ENCODE measurements around the gene CNTN4. TPM values are rescaled to one million over a fixed set of nuclear protein-coding genes. Genes with fewer than 3 reads are reported as not detected.

Gene CNTN4
- total and polyA plus RNA-seq, 2 experiments from 2014 or later: 5.6 to 7.9 TPM

GRCh38 chr3:2879023-2879422 lies 780.4 kb downstream of the CNTN4 start:
- Histone ChIP-seq H3K27ac (no peak overlapping the region), H3K4me1 (ENCODE audit: low read depth) (no peaks in the 10 kb centered on the region), H3K27me3 (no peaks in the 10 kb centered on the region), H3K9me3 (ENCODE audit: low read depth) (no peaks in the 10 kb centered on the region), H3K4me3 (no peak overlapping the region), H3K36me3 (no peaks in the 10 kb centered on the region)
- no peak for TF ChIP-seq CTCF (IDR thresholded peaks at IDR 0.05; ENCODE audit: low read depth, low read length)
- no peak for DNase-seq (ENCODE audit: low read depth in 1 of 2, low spot score in 1 of 2)

GRCh38 chr3:2879587-2879986 lies 780.9 kb downstream of the CNTN4 start:
- Histone ChIP-seq H3K4me3 (no peak overlapping the region), H3K27me3 (no peaks in the 10 kb centered on the region), H3K4me1 (ENCODE audit: low read depth) (no peaks in the 10 kb centered on the region), H3K27ac (no peak overlapping the region), H3K36me3 (no peaks in the 10 kb centered on the region), H3K9me3 (ENCODE audit: low read depth) (no peaks in the 10 kb centered on the region)
- no peak for DNase-seq (ENCODE audit: low read depth in 1 of 2, low spot score in 1 of 2)
- no peak for TF ChIP-seq CTCF (IDR thresholded peaks at IDR 0.05; ENCODE audit: low read depth, low read length)

- Histone ChIP-seq H3K27me3 (no peaks in the 10 kb centered on the region), H3K36me3 (no peaks in the 10 kb centered on the region), H3K27ac (no peak overlapping the region), H3K4me1 (ENCODE audit: low read depth) (no peaks in the 10 kb centered on the region), H3K4me3 (no peak overlapping the region), H3K9me3 (ENCODE audit: low read depth) (no peaks in the 10 kb centered on the region)
- DNase-seq (ENCODE audit: low read depth in 1 of 2, low spot score in 1 of 2): no peak
- TF ChIP-seq CTCF (IDR thresholded peaks at IDR 0.05; ENCODE audit: low read depth, low read length): no peak
Measured at GRCh38 chr3:2880218-2880756, 781.6 kb downstream of the CNTN4 start.

GRCh38 chr3:2883283-2883682 lies 784.6 kb downstream of the CNTN4 start:
- no peak for DNase-seq (ENCODE audit: low read depth in 1 of 2, low spot score in 1 of 2)
- H3K27ac ChIP-seq: no peak overlapping the region
- no peaks in the 10 kb centered on the region for H3K27me3 ChIP-seq
- TF ChIP-seq CTCF (IDR thresholded peaks at IDR 0.05; ENCODE audit: low read depth, low read length): no peak
- H3K36me3 ChIP-seq: no peaks in the 10 kb centered on the region
- no peaks in the 10 kb centered on the region for H3K4me1 ChIP-seq (ENCODE audit: low read depth)
- H3K9me3 ChIP-seq (ENCODE audit: low read depth): no peaks in the 10 kb centered on the region
- H3K4me3 ChIP-seq: no peak overlapping the region

- Histone ChIP-seq H3K4me3 (no peak overlapping the region), H3K9me3 (ENCODE audit: low read depth) (no peaks in the 10 kb centered on the region), H3K27me3 (no peaks in the 10 kb centered on the region), H3K36me3 (no peaks in the 10 kb centered on the region), H3K4me1 (ENCODE audit: low read depth) (no peaks in the 10 kb centered on the region), H3K27ac (no peak overlapping the region)
- no peak for DNase-seq (ENCODE audit: low read depth in 1 of 2, low spot score in 1 of 2)
- TF ChIP-seq CTCF (IDR thresholded peaks at IDR 0.05; ENCODE audit: low read depth, low read length): no peak
Measured at GRCh38 chr3:2888592-2888991, 789.9 kb downstream of the CNTN4 start.

GRCh38 chr3:2889736-2890135 lies 791.1 kb downstream of the CNTN4 start:
- DNase-seq (ENCODE audit: low read depth in 1 of 2, low spot score in 1 of 2): no peak
- H3K27me3 ChIP-seq: no peaks in the 10 kb centered on the region
- H3K36me3 ChIP-seq: no peaks in the 10 kb centered on the region
- no peaks in the 10 kb centered on the region for H3K9me3 ChIP-seq (ENCODE audit: low read depth)
- no peak for TF ChIP-seq CTCF (IDR thresholded peaks at IDR 0.05; ENCODE audit: low read depth, low read length)
- no peak overlapping the region for H3K27ac ChIP-seq
- no peaks in the 10 kb centered on the region for H3K4me1 ChIP-seq (ENCODE audit: low read depth)
- H3K4me3 ChIP-seq: no peak overlapping the region

Measured in cardiac muscle cell (in vitro differentiated cells and primary cell).